ENCODE results near the gene MACROD2. TPM values are rescaled to one million over a fixed set of nuclear protein-coding genes. Genes with fewer than 3 reads are reported as not detected.

The MACROD2 gene
- polyA plus RNA-seq, 1 donor (not counting 4 experiments of a cell fraction or from before 2014, with no cell fraction given) = 0.71 TPM

- no peaks in the 10 kb centered on the region for H3K79me2 ChIP-seq (ENCODE audit: control insufficient read depth, insufficient read depth, low read length)
- H3K27ac ChIP-seq (ENCODE audit: control insufficient read depth, insufficient read depth, low read length) = no peak overlapping the region
- TF ChIP-seq EZH2 (IDR thresholded peaks at IDR 0.05; ENCODE audit: low read length) = no peak
- TF ChIP-seq CTCF (optimal IDR thresholded peaks at IDR 0.05 in 1 of 3, IDR thresholded peaks at IDR 0.05 in 1 of 3, conservative IDR thresholded peaks at IDR 0.05 in 1 of 3; ENCODE audit: extremely low read depth in 1 of 3, insufficient read depth in 2 of 3, low read length in 3 of 3) = no peak
- dilution Hi-C loops (cut with MboI; ENCODE audit: extremely low pct_ligation_motif_present, low sequenced_read_pairs) = no loop called here
- H3K36me3 ChIP-seq (ENCODE audit: control insufficient read depth in 2 of 2, extremely low read depth in 1 of 2, insufficient read depth in 2 of 2, low read length in 2 of 2) = no peaks in the 10 kb centered on the region
- DNase-seq (ENCODE audit: low read depth, low spot score) (no peak), FAIRE-seq (no peak)
- no peak overlapping the region for H3K4me2 ChIP-seq (ENCODE audit: control insufficient read depth, extremely low read depth, insufficient read depth, low read depth, low read length)
- H3K9me1 ChIP-seq (ENCODE audit: control insufficient read depth, extremely low read depth, insufficient read depth, low read length) = no peaks in the 10 kb centered on the region
- H4K20me1 ChIP-seq (ENCODE audit: control insufficient read depth, extremely low read depth, insufficient read depth, low read length) = no peaks in the 10 kb centered on the region
- no peaks in the 10 kb centered on the region for H3K9me3 ChIP-seq (ENCODE audit: control insufficient read depth, low read depth, low read length)
- no peaks in the 10 kb centered on the region for H3K27me3 ChIP-seq (ENCODE audit: control insufficient read depth, extremely low read depth, insufficient read depth, low read length)
- H3K4me1 ChIP-seq (ENCODE audit: control insufficient read depth, extremely low read depth, insufficient read depth, low read length) = no peaks in the 10 kb centered on the region
- no peak overlapping the region for H2AFZ ChIP-seq (ENCODE audit: control insufficient read depth, low read length)
- no peak overlapping the region for H3K4me3 ChIP-seq (ENCODE audit: control insufficient read depth in 2 of 3, extremely low read depth in 1 of 3, insufficient read depth in 2 of 3, low read depth in 1 of 3, low read length in 3 of 3)
- no peak overlapping the region for H3K9ac ChIP-seq (ENCODE audit: control insufficient read depth, extremely low read depth, insufficient read depth, low read length)
Measured at GRCh38 chr20:15840636-15841301, 1845.5 kb downstream of the MACROD2 start.

- Histone ChIP-seq H3K4me2 (ENCODE audit: control insufficient read depth, extremely low read depth, insufficient read depth, low read depth, low read length) (no peak overlapping the region), H3K27ac (ENCODE audit: control insufficient read depth, insufficient read depth, low read length) (no peak overlapping the region), H3K9me3 (ENCODE audit: control insufficient read depth, low read depth, low read length) (no peaks in the 10 kb centered on the region), H2AFZ (ENCODE audit: control insufficient read depth, low read length) (no peak overlapping the region), H3K4me1 (ENCODE audit: control insufficient read depth, extremely low read depth, insufficient read depth, low read length) (no peaks in the 10 kb centered on the region), H3K9ac (ENCODE audit: control insufficient read depth, extremely low read depth, insufficient read depth, low read length) (no peak overlapping the region), H3K36me3 (ENCODE audit: control insufficient read depth in 2 of 2, extremely low read depth in 1 of 2, insufficient read depth in 2 of 2, low read length in 2 of 2) (no peaks in the 10 kb centered on the region), H3K9me1 (ENCODE audit: control insufficient read depth, extremely low read depth, insufficient read depth, low read length) (no peaks in the 10 kb centered on the region), H3K27me3 (ENCODE audit: control insufficient read depth, extremely low read depth, insufficient read depth, low read length) (no peaks in the 10 kb centered on the region), H4K20me1 (ENCODE audit: control insufficient read depth, extremely low read depth, insufficient read depth, low read length) (no peaks in the 10 kb centered on the region), H3K4me3 (ENCODE audit: control insufficient read depth in 2 of 3, extremely low read depth in 1 of 3, insufficient read depth in 2 of 3, low read depth in 1 of 3, low read length in 3 of 3) (no peak overlapping the region), H3K79me2 (ENCODE audit: control insufficient read depth, insufficient read depth, low read length) (no peaks in the 10 kb centered on the region)
- no peak for FAIRE-seq
- no peak for DNase-seq (ENCODE audit: low read depth, low spot score)
- TF ChIP-seq EZH2 (IDR thresholded peaks at IDR 0.05; ENCODE audit: low read length) = no peak
- TF ChIP-seq CTCF (optimal IDR thresholded peaks at IDR 0.05 in 1 of 3, IDR thresholded peaks at IDR 0.05 in 1 of 3, conservative IDR thresholded peaks at IDR 0.05 in 1 of 3; ENCODE audit: extremely low read depth in 1 of 3, insufficient read depth in 2 of 3, low read length in 3 of 3) = peak in 1 of 3 experiments; percentile 20
- dilution Hi-C loops (cut with MboI; ENCODE audit: extremely low pct_ligation_motif_present, low sequenced_read_pairs) = no loop called here
Measured at GRCh38 chr20:15842872-15843271, 1847.6 kb downstream of the MACROD2 start.
